Tibial nerve (tissue), 4 donors: ENCODE measurements around the gene SPOCK1.

Experiments
- CTCF ChIP-seq, 5 experiments: fragments of 200-600 bp in 3 of 5; fragments of 450-650 bp in 2 of 5; sonication (generic) in 3 of 5; IDR thresholded peaks; one replicate each; pipeline ENCODE4 v1.5.1; 2016 to 2019; ENCODE audit warnings: antibody characterized with exemption in 5 of 5, mild to moderate bottlenecking in 3 of 5, moderate library complexity in 2 of 5
- EP300 ChIP-seq, 2 donors: sonication (generic); formaldehyde crosslinking; IDR thresholded peaks; one replicate each; pipeline ENCODE4 v1.6.1; 2017; ENCODE audit warnings: antibody characterized with exemption in 2 of 2, mild to moderate bottlenecking in 1 of 2
- POLR2A ChIP-seq, 2 donors: fragments of 450-650 bp; IDR thresholded peaks; one replicate each; pipeline ENCODE4 v1.6.1; 2017; ENCODE audit warnings: antibody characterized with exemption in 2 of 2, mild to moderate bottlenecking in 2 of 2, moderate library complexity in 2 of 2

- TF ChIP-seq POLR2A (IDR thresholded peaks at IDR 0.05) (no peak), CTCF (IDR thresholded peaks at IDR 0.05) (no peak), EP300 (IDR thresholded peaks at IDR 0.05) (no peak)
These were observed 334.6 kb downstream of the SPOCK1 start for GRCh38 chr5:137164536-137164935.
